K562 (cell line): Measurements from ENCODE around the gene HIVEP3. TPM values are rescaled to one million over a fixed set of nuclear protein-coding genes. Genes with fewer than 3 reads are reported as not detected.

Experiments
- ATAC-seq: fragments of 200-7000 bp; cut with Tn5 transposase; 3 replicates; pipeline ENCODE4 v1.9.1; 2020; ENCODE audit warnings: moderate library complexity
- BruUV-seq: library from RNA; stranded (reverse); fragments of 400-500 nt; replicated peaks from 2 replicates; lab custom pipeline; 2021; lab: Mats Ljungman, UMichigan
- CTCF ChIA-PET: fragments of 300-600 bp; formaldehyde crosslinking; extraction: SDS; loops from one replicate; lab custom pipeline; 2021; ENCODE audit warnings: low intra/inter-chr PET ratio; lab: Yijun Ruan, JAX
- POLR2A ChIA-PET: fragments of 300-600, 350-650 bp; sonication (Branson Sonifier 250); formaldehyde crosslinking; extraction: SDS; loops from one replicate; lab custom pipeline; 2021; ENCODE audit warnings: antibody characterized with exemption, inconsistent platforms; lab: Yijun Ruan, JAX
- DNase-seq, 4 experiments: peaks; one replicate each; pipeline versions ENCODE4 v3.0.0 to v3.0.0-alpha.2; 2011 to 2018; ENCODE audit warnings: low spot score in 3 of 4, mixed read lengths in 3 of 4; ENCODE audit errors: extremely low read depth in 1 of 4
- FAIRE-seq: peaks from 2 replicates; lab custom pipeline; 2011; peaks lifted over from hg19 to GRCh38; lab: Jason Lieb, UNC
- H2AFZ ChIP-seq: 2 replicates; pipeline ENCODE4 v1.6.0; 2011; ENCODE audit warnings: low read depth, low read length, control low read depth, inconsistent platforms
- H3K27ac ChIP-seq: fragments of 200-600 bp; 3 replicates; pipeline ENCODE4 v1.8.0; 2011; ENCODE audit warnings: low read depth, mild to moderate bottlenecking, control low read depth, inconsistent platforms, low read length, moderate library complexity, mixed read lengths; ENCODE audit errors: extremely low read depth
- H3K27me3 ChIP-seq, 2 experiments: fragments of 300-600 bp in 1 of 2; 2 replicates in 1 of 2; 3 replicates in 1 of 2; pipeline versions ENCODE4 v1.6.0 to v1.8.0; 2011; ENCODE audit warnings: inconsistent platforms in 2 of 2, low read length in 2 of 2, mild to moderate bottlenecking in 1 of 2, mixed read lengths in 1 of 2, moderate library complexity in 1 of 2; ENCODE audit not compliant: control insufficient read depth in 2 of 2, insufficient read depth in 2 of 2
- H3K36me3 ChIP-seq: fragments of 300-600 bp; 3 replicates; pipeline ENCODE4 v1.8.0; 2011; ENCODE audit warnings: mild to moderate bottlenecking, low read length, inconsistent platforms; ENCODE audit not compliant: control insufficient read depth, insufficient read depth
- H3K4me1 ChIP-seq, 2 experiments: fragments of 200-600 bp in 1 of 2; replicated peaks in 1 of 2; 2 replicates in 1 of 2; 3 replicates in 1 of 2; pipeline versions ENCODE4 v1.5.1 to v1.8.0; 2011; ENCODE audit warnings: inconsistent platforms in 2 of 2, low read length in 2 of 2, mild to moderate bottlenecking in 1 of 2, mixed read lengths in 1 of 2, moderate library complexity in 1 of 2; ENCODE audit not compliant: control insufficient read depth in 2 of 2, insufficient read depth in 2 of 2
- H3K4me2 ChIP-seq: 2 replicates; pipeline ENCODE4 v1.6.1; 2011; ENCODE audit warnings: low read length, control low read depth, inconsistent platforms, mixed read lengths; ENCODE audit not compliant: insufficient read depth
- H3K4me3 ChIP-seq: fragments of 200-600 bp; sonication (generic), shearing (Covaris generic); 2 replicates; pipeline ENCODE4 v1.5.1; 2016; ENCODE audit warnings: control low read depth, inconsistent platforms
- H3K79me2 ChIP-seq: fragments of 200-600 bp; 3 replicates; pipeline ENCODE4 v1.8.0; 2011; ENCODE audit warnings: low read length, inconsistent platforms; ENCODE audit not compliant: control insufficient read depth, insufficient read depth
- H3K9ac ChIP-seq, 2 experiments: 2 replicates each; pipeline versions ENCODE4 v1.6.0 to v1.6.1; 2011; ENCODE audit warnings: low read depth in 2 of 2, low read length in 2 of 2, control low read depth in 1 of 2, inconsistent platforms in 1 of 2, mild to moderate bottlenecking in 1 of 2, mixed read lengths in 1 of 2; ENCODE audit not compliant: insufficient read depth in 1 of 2
- H3K9me1 ChIP-seq: one replicate; pipeline ENCODE4 v1.6.0; 2011; ENCODE audit warnings: inconsistent platforms, mild to moderate bottlenecking, low read length, moderate library complexity; ENCODE audit not compliant: control insufficient read depth, insufficient read depth
- H3K9me3 ChIP-seq: replicated peaks from 2 replicates; pipeline ENCODE4 v1.5.1; 2011; ENCODE audit warnings: low read depth, low read length, inconsistent platforms; ENCODE audit not compliant: control insufficient read depth, insufficient read depth
- H4K20me1 ChIP-seq: replicated peaks from 2 replicates; pipeline ENCODE4 v1.6.1; 2011; ENCODE audit warnings: low read length, inconsistent platforms, mixed read lengths; ENCODE audit not compliant: control insufficient read depth, insufficient read depth
- AFF4 ChIP-seq: sonication (generic); formaldehyde crosslinking; IDR thresholded peaks from 2 replicates; pipeline ENCODE4 v1.8.0; 2023; ENCODE audit warnings: mild to moderate bottlenecking, missing genetic modification reagents
- CBX3 ChIP-seq, 2 experiments: IDR thresholded peaks; 1 replicate in 1 of 2; 2 replicates in 1 of 2; pipeline ENCODE4 v1.6.1; 2012; ENCODE audit warnings: inconsistent platforms in 2 of 2, low read length in 2 of 2, borderline replicate concordance in 1 of 2, control low read depth in 1 of 2
- DPF2 ChIP-seq: fragments of 450-650 bp; IDR thresholded peaks from 2 replicates; pipeline ENCODE4 v1.6.1; 2016
- EWSR1 ChIP-seq: fragments of 450-650 bp; IDR thresholded peaks from 2 replicates; pipeline ENCODE4 v1.6.1; 2018; ENCODE audit warnings: borderline replicate concordance, mild to moderate bottlenecking, low read depth, moderate library complexity; ENCODE audit not compliant: partially characterized antibody
- HMG20B ChIP-seq: fragments of 250-450 bp; sonication (Bioruptor Pico); IDR thresholded peaks from 2 replicates; pipeline ENCODE4 v1.5.0; 2021; ENCODE audit warnings: mild to moderate bottlenecking
- HNRNPL ChIP-seq: fragments of 200-400 bp; formaldehyde crosslinking; IDR thresholded peaks from 2 replicates; pipeline ENCODE4 v1.6.1; 2017; ENCODE audit warnings: low read depth, mild to moderate bottlenecking, low read length
- LEF1 ChIP-seq: fragments of 450-650 bp; IDR thresholded peaks from 2 replicates; pipeline ENCODE4 v1.6.1; 2016; ENCODE audit warnings: mild to moderate bottlenecking
- NFRKB ChIP-seq: fragments of 450-650 bp; IDR thresholded peaks from 2 replicates; pipeline ENCODE4 v1.6.1; 2016; ENCODE audit warnings: low read depth
- OTX1 ChIP-seq: fragments of 450-650 bp; formaldehyde crosslinking; IDR thresholded peaks from 2 replicates; pipeline ENCODE4 v1.4.0; 2022; ENCODE audit warnings: mild to moderate bottlenecking
- UBTF ChIP-seq, 2 experiments: IDR thresholded peaks; 2 replicates each; pipeline ENCODE4 v1.6.1; 2012; ENCODE audit warnings: improper control_type of control experiment in 2 of 2, low read depth in 2 of 2, low read length in 2 of 2, borderline replicate concordance in 1 of 2
- ZNF583 ChIP-seq: fragments of 250-450 bp; sonication (Bioruptor Pico); IDR thresholded peaks from 2 replicates; pipeline ENCODE4 v1.4.0; 2020
- WGBS: fragments of 100-300 bp; shearing (Covaris generic); methylation state at CpG from one replicate; pipeline ENCODE4 v1.1.6; 2016; ENCODE audit warnings: low coverage, mixed read lengths; ENCODE audit not compliant: insufficient coverage; ENCODE audit errors: missing lambda C conversion rate; 5-methylcytosine and 5-hydroxymethylcytosine counted together
- in situ Hi-C: fragments of 300-500 bp; cut with MboI; formaldehyde crosslinking; loops from 4 replicates; pipeline ENCODE4 v1.15.0; 2018; ENCODE audit warnings: inconsistent platforms, mixed read lengths
- intact Hi-C: fragments of 100-400 bp; cut with micrococcal nuclease; formaldehyde crosslinking; loops from 2 replicates; pipeline ENCODE4 v1.14.2; 2022
- polyA plus RNA-seq, 8 experiments: library from polyadenylated mRNA; depleted of rRNA in 4 of 8; stranded (reverse) in 5 of 8; unstranded in 3 of 8; fragments of >200 nt; fragmentation: Nextera tagmentation in 2 of 8; fragmentation: Illumina TruSeq in 1 of 8; extraction: Ambion mirVana in 2 of 8; extraction: Trizol in 1 of 8; gene quantifications; 2 replicates each; pipeline versions ENCODE4 v1.2.1 to v1.2.3, GENCODE V29; 2011 to 2014; ENCODE audit warnings: inconsistent platforms in 1 of 8, missing spikeins in 1 of 8
- total RNA-seq, 7 experiments: library from RNA; depleted of rRNA in 6 of 7; stranded (reverse); fragments of >200 nt in 6 of 7; fragmentation: Illumina TruSeq in 2 of 7; extraction: Trizol in 2 of 7; gene quantifications; 2 replicates each; pipeline versions ENCODE4 v1.2.1 to v1.2.3, GENCODE V29; 2011 to 2021; ENCODE audit warnings: low replicate concordance in 1 of 7

HIVEP3 gene
- total and polyA plus RNA-seq, 9 of the 15 experiments (the other 6 are each of a cell fraction or from before 2014, with no cell fraction given) = 0.09 to 0.58 (median 0.34) TPM; not detected in 1

GRCh38 chr1:41576206-41576605, 342.5 kb downstream of the HIVEP3 start (continued):
- TF ChIP-seq AFF4 (CRISPR knock-in tag) = no peak
- TF ChIP-seq CBX3 (IDR thresholded peaks at IDR 0.05; ENCODE audit: borderline replicate concordance in 1 of 2, low read length in 2 of 2) = no peak

DNA sequence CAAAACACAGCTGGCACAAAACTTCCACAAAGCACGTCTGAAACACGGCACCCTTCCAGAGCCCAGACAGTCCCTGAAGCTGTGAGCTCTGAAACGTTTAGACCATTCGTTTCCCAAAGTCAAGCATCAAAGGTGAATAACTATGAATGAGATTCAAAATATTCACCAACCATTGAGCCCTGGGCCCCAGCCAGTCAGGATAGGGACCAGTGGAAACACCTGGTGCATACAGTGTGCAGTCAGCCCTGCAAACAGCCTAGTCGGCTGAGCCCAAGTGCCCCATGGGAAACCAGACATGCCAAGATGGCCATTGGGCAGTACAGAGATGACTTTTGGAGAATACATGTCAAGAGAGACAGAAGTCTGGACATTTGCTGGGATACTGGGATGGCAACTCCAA, 343.9 kb downstream of the HIVEP3 start:
- H3K4me1 ChIP-seq = no peaks in the 10 kb centered on the region
- no peaks in the 10 kb centered on the region for H3K9me1 ChIP-seq
- POLR2A ChIA-PET = no interaction called here
- no peaks in the 10 kb centered on the region for H3K9me3 ChIP-seq
- TF ChIP-seq HMG20B = no peak
- no peak for TF ChIP-seq EWSR1
- no peak for TF ChIP-seq ZNF583 (CRISPR knock-in tag)
- no peak for TF ChIP-seq UBTF (IDR thresholded peaks at IDR 0.05; ENCODE audit: borderline replicate concordance in 1 of 2, low read depth in 2 of 2, low read length in 2 of 2)
- TF ChIP-seq HNRNPL = no peak
- no peak for TF ChIP-seq LEF1
- TF ChIP-seq OTX1 (CRISPR knock-in tag) = no peak
- no peak for TF ChIP-seq NFRKB
- no peak for TF ChIP-seq DPF2
- TF ChIP-seq, all 486 proteins: peak for 0
- intact Hi-C loops (loop anchor here (10.0 kb wide), 2 partner anchors 210 to 600 kb away; no protein-coding TSS in a partner anchor), in situ Hi-C loops (loop anchor here (10.0 kb wide), 1 partner anchor 570 kb away; no protein-coding TSS in a partner anchor)
- Histone ChIP-seq H3K4me3 (no peak overlapping the region), H3K36me3 (no peaks in the 10 kb centered on the region), H3K9ac (no peak overlapping the region), H4K20me1 (peaks cover 13% of the 10 kb centered on the region; the same call in 1 of the 2 replicates), H3K4me2 (no peak overlapping the region), H3K79me2 (no peaks in the 10 kb centered on the region), H3K27me3 (peaks cover 0 to 18% of the 10 kb centered on the region in 2 experiments; a peak in 2 of 5 replicates), H2AFZ (no peak overlapping the region), H3K27ac (no peak overlapping the region)
- no TSS peak for BruUV-seq
- FAIRE-seq (no peak), DNase-seq (no peak), ATAC-seq (no peak)
- WGBS = 0% methylated on average over 5 of the region's 5 CpGs
- CTCF ChIA-PET = interaction anchor here (1.1 kb wide), 1 partner anchor 221 kb away, joined by 3 read pairs; no protein-coding TSS in a partner anchor
